Psoas muscle (tissue), 8 donors: ENCODE results near the gene UBL3. TPM values are rescaled to one million over a fixed set of nuclear protein-coding genes. Genes with fewer than 3 reads are reported as not detected.

Experiments
- ATAC-seq, 4 donors: fragments of 200-7000 bp; cut with Tn5 transposase; one replicate each; pipeline ENCODE4 v1.9.1; 2020; ENCODE audit warnings: moderate library complexity in 3 of 4, mild to moderate bottlenecking in 2 of 4
- DNase-seq, 2 donors: peaks; one replicate each; pipeline ENCODE4 v3.0.0-alpha.2; 2020
- H3K27ac ChIP-seq: fragments of 200-600 bp; one replicate; pipeline ENCODE4 v1.8.0; 2022
- H3K27me3 ChIP-seq, 3 donors: fragments of 200-600 bp in 1 of 3; one replicate each; pipeline versions ENCODE4 v1.6.1 to v1.8.0; 2013 to 2022; ENCODE audit warnings: low read length in 2 of 3, mild to moderate bottlenecking in 2 of 3, moderate library complexity in 1 of 3; ENCODE audit not compliant: insufficient read depth in 3 of 3
- H3K36me3 ChIP-seq, 2 donors: fragments of 200-600 bp in 1 of 2; one replicate each; pipeline versions ENCODE4 v1.6.1 to v1.8.0; 2013 to 2022; ENCODE audit warnings: low read depth in 1 of 2, mild to moderate bottlenecking in 1 of 2, moderate library complexity in 1 of 2; ENCODE audit not compliant: insufficient read depth in 1 of 2
- H3K4me1 ChIP-seq: fragments of 200-600 bp; one replicate; pipeline ENCODE4 v1.8.0; 2022
- H3K4me3 ChIP-seq: fragments of 200-600 bp; one replicate; pipeline ENCODE4 v1.8.0; 2022; ENCODE audit warnings: mild to moderate bottlenecking
- H3K9me3 ChIP-seq: fragments of 200-600 bp; one replicate; pipeline ENCODE4 v1.8.0; 2022
- WGBS, 3 donors: extraction: QIAGEN DNeasy Blood & Tissue Kit; methylation state at CpG; one replicate each; pipeline versions ENCODE4 v1.1.6 to v1.1.7; 2013; 5-methylcytosine and 5-hydroxymethylcytosine counted together
- intact Hi-C, 2 donors: fragments of 100-400 bp; cut with DNase I; formaldehyde crosslinking; loops; one replicate each; pipeline versions ENCODE4 v1.11.0 to v1.14.2; 2022
- polyA plus RNA-seq, 3 donors: library from polyadenylated mRNA; stranded (reverse); fragments of 200-250 nt; gene quantifications; one replicate each; pipeline ENCODE4 v1.2.3, GENCODE V29; 2013
- total RNA-seq, 4 donors: library from RNA; stranded (reverse); fragmentation: NEBNext Ultra II Directional in 2 of 4; extraction: Animal tissue kit (Norgen Biotek cat#: 25700) in 2 of 4; gene quantifications; one replicate each; pipeline versions ENCODE4 v1.2.1 to v1.2.4, GENCODE V29; 2021 to 2023
- TF ChIP-seq, protein P1 (sequence below): fragments of 200-600 bp; IDR thresholded peaks from one replicate; pipeline ENCODE4 v1.8.0; 2022; ENCODE audit warnings: antibody characterized with exemption
- donor health status: healthy with polysubstance abuse.
- donor health status: DM: no; HTN: no; CAD: no; lungs with moderate emphysema.
- donor health status: Bipolar disorder and iron deficiency.
- donor health status: healthy.
- donor health status: DM: yes; HTN: yes; CAD: no.
- donor health status: DM: no; HTN: no; CAD: no.
- donor health status: DM: no; HTN: no; CAD: no.
- donor health status: DM: yes; HTN: yes; CAD: no.

Gene UBL3
- total and polyA plus RNA-seq, 7 donors, result 15.7 to 43.8 (median 22.8) TPM

DNA sequence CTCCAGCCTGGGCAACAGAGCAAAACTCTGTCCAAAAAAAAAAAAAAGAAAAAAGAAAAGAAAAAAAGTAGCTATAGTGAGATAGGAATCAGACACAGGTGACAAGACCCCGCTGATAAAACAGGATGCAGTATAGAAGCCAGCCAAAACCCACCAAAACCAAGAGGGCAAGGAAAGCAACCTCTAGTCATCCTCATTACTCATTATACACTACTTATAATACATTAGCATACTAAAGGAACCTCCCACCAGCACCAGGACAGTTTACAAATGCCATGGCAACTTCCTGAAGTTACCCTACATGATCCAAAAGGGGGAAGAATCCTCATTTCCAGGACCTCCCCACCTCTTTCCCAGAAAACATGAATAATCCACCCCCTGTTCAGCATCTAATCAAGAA lies 35.6 kb upstream of the UBL3 start:
- no peak for DNase-seq
- intact Hi-C loops, result no loop called here
- Histone ChIP-seq H3K27ac (no peak overlapping the region), H3K9me3 (no peaks in the 10 kb centered on the region), H3K4me1 (no peaks in the 10 kb centered on the region), H3K36me3 (no peaks in the 10 kb centered on the region), H3K27me3 (no peaks in the 10 kb centered on the region), H3K4me3 (no peak overlapping the region)
- WGBS, 3 donors, result 81 to 98% (median 92%) methylated on average over 1 of the region's 1 CpG
- TF ChIP-seq, protein P1, sequence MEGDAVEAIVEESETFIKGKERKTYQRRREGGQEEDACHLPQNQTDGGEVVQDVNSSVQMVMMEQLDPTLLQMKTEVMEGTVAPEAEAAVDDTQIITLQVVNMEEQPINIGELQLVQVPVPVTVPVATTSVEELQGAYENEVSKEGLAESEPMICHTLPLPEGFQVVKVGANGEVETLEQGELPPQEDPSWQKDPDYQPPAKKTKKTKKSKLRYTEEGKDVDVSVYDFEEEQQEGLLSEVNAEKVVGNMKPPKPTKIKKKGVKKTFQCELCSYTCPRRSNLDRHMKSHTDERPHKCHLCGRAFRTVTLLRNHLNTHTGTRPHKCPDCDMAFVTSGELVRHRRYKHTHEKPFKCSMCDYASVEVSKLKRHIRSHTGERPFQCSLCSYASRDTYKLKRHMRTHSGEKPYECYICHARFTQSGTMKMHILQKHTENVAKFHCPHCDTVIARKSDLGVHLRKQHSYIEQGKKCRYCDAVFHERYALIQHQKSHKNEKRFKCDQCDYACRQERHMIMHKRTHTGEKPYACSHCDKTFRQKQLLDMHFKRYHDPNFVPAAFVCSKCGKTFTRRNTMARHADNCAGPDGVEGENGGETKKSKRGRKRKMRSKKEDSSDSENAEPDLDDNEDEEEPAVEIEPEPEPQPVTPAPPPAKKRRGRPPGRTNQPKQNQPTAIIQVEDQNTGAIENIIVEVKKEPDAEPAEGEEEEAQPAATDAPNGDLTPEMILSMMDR, result no peak
- ATAC-seq, result no peak

DNA sequence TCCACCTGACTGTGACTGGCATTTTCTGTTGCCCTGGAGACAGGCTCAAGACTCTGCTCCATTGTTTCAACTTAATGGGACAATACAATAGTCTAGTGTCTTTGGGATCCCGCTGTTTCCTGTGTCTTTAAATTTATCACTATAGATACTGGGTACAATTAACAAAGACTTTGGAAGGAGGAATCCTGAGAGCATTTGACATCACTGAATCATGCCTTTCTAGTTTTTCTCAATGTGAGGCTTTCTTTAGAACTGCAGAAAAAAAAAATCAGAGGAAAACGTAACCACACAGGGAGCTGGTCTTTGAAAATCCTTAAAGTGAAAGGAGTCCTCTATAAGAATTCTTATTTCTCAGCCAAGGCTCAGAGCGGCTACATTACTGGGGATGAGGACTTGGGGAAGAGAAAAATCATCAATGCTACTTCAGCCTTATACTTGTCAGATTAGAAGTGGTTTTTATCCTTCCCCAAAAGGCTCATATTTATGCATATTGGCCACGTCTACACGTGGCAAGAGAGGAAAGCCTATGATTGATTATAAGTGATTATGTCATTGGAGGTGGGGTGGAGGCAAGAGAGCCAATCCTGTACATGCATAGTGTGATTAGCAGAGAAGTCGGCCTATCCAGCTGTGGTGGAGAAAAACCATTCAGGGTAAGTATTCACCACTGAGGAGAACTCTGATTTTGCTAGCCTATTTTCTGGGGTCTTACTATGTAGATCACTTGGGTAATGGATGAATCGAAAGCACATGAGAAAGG lies 34.4 kb upstream of the UBL3 start:
- no peaks in the 10 kb centered on the region for H3K4me1 ChIP-seq

GRCh38 chr13:29883941-29884518 lies 33.6 kb upstream of the UBL3 start:
- TF ChIP-seq, protein P1, result no peak
- Histone ChIP-seq H3K27me3 (no peaks in the 10 kb centered on the region), H3K27ac (no peak overlapping the region), H3K36me3 (no peaks in the 10 kb centered on the region), H3K4me1 (no peaks in the 10 kb centered on the region), H3K9me3 (no peaks in the 10 kb centered on the region), H3K4me3 (no peak overlapping the region)
- intact Hi-C loops, result no loop called here
- DNase-seq (no peak), ATAC-seq (no peak)
- 53 to 67% (median 63%) methylated on average over 6 of the region's 6 CpGs for WGBS, 3 donors

More for the DNA sequence above, 34.4 kb upstream of the UBL3 start:
- no peak for ATAC-seq
- no peak overlapping the region for H3K4me3 ChIP-seq
- TF ChIP-seq, protein P1, result no peak
- no peaks in the 10 kb centered on the region for H3K9me3 ChIP-seq
- H3K36me3 ChIP-seq, result no peaks in the 10 kb centered on the region
- WGBS, 3 donors, result 73 to 77% (median 74%) methylated on average over 7 of the region's 7 CpGs
- H3K27me3 ChIP-seq, result no peaks in the 10 kb centered on the region
- H3K27ac ChIP-seq, result no peak overlapping the region
- no peak for DNase-seq
- intact Hi-C loops, result no loop called here

DNA sequence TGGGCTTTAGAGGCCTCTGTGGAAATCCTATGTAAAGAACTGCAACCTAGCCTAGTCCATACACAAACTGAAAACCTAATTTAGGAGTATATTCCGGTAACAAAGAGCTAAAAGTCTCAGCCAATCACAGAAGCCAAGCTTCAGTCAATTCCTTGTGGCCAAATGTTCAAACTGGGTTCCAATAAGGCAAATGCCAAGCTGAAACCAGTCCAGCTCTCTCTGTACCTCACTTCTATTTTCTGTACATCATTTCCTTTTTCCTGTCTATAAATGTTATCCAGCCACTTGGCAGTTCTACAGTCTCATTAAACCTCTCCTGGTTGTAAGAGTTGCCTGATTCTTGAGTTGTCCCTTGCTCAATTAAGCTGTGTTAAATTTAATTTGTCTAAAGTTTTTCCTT lies 31.7 kb upstream of the UBL3 start:
- WGBS, 3 donors, result 0 to 63% (median 33%) methylated on average over 1 of the region's 1 CpG
- intact Hi-C loops, result no loop called here
- ATAC-seq (no peak), DNase-seq (no peak)
- TF ChIP-seq, protein P1, result no peak
- Histone ChIP-seq H3K27ac (no peak overlapping the region), H3K4me3 (no peak overlapping the region), H3K36me3 (no peaks in the 10 kb centered on the region), H3K27me3 (peaks cover 0 to 6% (median 0%) of the 10 kb centered on the region in 3 donors), H3K4me1 (no peaks in the 10 kb centered on the region), H3K9me3 (no peaks in the 10 kb centered on the region)
